Left lung (tissue), 10 donors: Measurements from ENCODE around the gene BAZ1A. TPM values are rescaled to one million over a fixed set of nuclear protein-coding genes. Genes with fewer than 3 reads are reported as not detected.

ENCODE experiments used
- ATAC-seq: fragments of 200-7000 bp; cut with Tn5 transposase; one replicate; pipeline ENCODE4 v1.9.1; 2020; ENCODE audit warnings: moderate library complexity
- DNase-seq, 4 donors: peaks; one replicate each; pipeline ENCODE4 v3.0.0-alpha.2; 2013 to 2020
- H3K27ac ChIP-seq, 2 donors: fragments of 200-600 bp; sonication (generic) in 1 of 2; one replicate each; pipeline versions ENCODE4 v1.5.0 to v1.8.0; 2020 to 2021
- H3K27me3 ChIP-seq, 2 donors: fragments of 200-600 bp; sonication (generic) in 1 of 2; one replicate each; pipeline versions ENCODE4 v1.5.0 to v1.8.0; 2020 to 2021
- H3K36me3 ChIP-seq, 2 donors: fragments of 200-600 bp; sonication (generic) in 1 of 2; one replicate each; pipeline versions ENCODE4 v1.5.0 to v1.8.0; 2020 to 2021
- H3K4me1 ChIP-seq, 2 donors: fragments of 200-600 bp; one replicate each; pipeline ENCODE4 v1.8.0; 2021
- H3K4me3 ChIP-seq, 2 donors: fragments of 200-600 bp; sonication (generic) in 1 of 2; one replicate each; pipeline versions ENCODE4 v1.5.0 to v1.8.0; 2020 to 2021; ENCODE audit warnings: mild to moderate bottlenecking in 1 of 2
- H3K9me3 ChIP-seq, 2 donors: fragments of 200-600 bp; sonication (generic) in 1 of 2; one replicate each; pipeline versions ENCODE4 v1.5.0 to v1.8.0; 2020 to 2021
- intact Hi-C, 2 donors: fragments of 100-400 bp; cut with DNase I; formaldehyde crosslinking; loops; one replicate each; pipeline versions ENCODE4 v1.11.2 to v1.14.2; 2022
- polyA plus RNA-seq, 6 donors: library from polyadenylated mRNA; unstranded; fragments of 120-200 nt; gene quantifications; one replicate each; pipeline ENCODE4 v1.2.1, GENCODE V29; 2013; ENCODE audit not compliant: insufficient read length in 6 of 6
- total RNA-seq, 2 donors: library from RNA; stranded (reverse); fragmentation: NEBNext Ultra II Directional; extraction: Animal tissue kit (Norgen Biotek cat#: 25700); gene quantifications; one replicate each; pipeline ENCODE4 v1.2.1, GENCODE V29; 2021
- TF ChIP-seq, protein P1 (sequence below), 2 donors: fragments of 200-600 bp; sonication (generic) in 1 of 2; IDR thresholded peaks; one replicate each; pipeline versions ENCODE4 v1.5.0 to v1.8.0; 2021; ENCODE audit warnings: antibody characterized with exemption in 2 of 2
- donor health status: DM: no; HTN: yes; CAD: no.
- donor health status: DM: no; HTN: no; CAD: no.

The BAZ1A gene
- total and polyA plus RNA-seq, 8 donors, result 30.4 to 50.4 (median 33.9) TPM

GRCh38 chr14:34785223-34786006 is 89.7 kb downstream of the BAZ1A start:
- DNase-seq (no peak), ATAC-seq (no peak)
- H3K36me3 ChIP-seq, result peaks cover 0 to 82% of the 10 kb centered on the region in 2 donors
- H3K27ac ChIP-seq, result no peak overlapping the region
- H3K4me3 ChIP-seq, result no peak overlapping the region
- intact Hi-C loops, result no loop called here
- peaks cover 0 to 14% of the 10 kb centered on the region in 2 donors for H3K4me1 ChIP-seq
- H3K27me3 ChIP-seq, result no peaks in the 10 kb centered on the region
- TF ChIP-seq, protein P1, sequence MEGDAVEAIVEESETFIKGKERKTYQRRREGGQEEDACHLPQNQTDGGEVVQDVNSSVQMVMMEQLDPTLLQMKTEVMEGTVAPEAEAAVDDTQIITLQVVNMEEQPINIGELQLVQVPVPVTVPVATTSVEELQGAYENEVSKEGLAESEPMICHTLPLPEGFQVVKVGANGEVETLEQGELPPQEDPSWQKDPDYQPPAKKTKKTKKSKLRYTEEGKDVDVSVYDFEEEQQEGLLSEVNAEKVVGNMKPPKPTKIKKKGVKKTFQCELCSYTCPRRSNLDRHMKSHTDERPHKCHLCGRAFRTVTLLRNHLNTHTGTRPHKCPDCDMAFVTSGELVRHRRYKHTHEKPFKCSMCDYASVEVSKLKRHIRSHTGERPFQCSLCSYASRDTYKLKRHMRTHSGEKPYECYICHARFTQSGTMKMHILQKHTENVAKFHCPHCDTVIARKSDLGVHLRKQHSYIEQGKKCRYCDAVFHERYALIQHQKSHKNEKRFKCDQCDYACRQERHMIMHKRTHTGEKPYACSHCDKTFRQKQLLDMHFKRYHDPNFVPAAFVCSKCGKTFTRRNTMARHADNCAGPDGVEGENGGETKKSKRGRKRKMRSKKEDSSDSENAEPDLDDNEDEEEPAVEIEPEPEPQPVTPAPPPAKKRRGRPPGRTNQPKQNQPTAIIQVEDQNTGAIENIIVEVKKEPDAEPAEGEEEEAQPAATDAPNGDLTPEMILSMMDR (IDR thresholded peaks at IDR 0.05), result no peak
- H3K9me3 ChIP-seq, result no peaks in the 10 kb centered on the region

DNA sequence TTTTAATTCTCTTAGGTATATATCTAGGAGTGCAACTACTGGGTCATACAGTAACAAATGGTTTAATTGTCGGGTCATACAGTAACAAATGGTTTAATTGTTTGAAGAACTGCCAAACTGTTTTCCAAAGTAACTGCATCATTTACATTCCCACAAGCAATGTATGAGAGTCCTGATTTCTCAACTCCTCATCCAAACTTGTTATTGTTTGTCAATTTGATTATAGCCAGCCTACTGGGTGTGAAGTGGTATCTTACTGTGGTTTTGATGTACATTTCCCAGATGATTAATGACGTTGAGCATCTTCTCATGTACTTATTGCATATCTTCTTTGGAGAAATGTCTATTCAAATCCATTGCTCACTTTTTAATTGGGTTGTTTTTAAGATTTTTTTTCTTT is 93.1 kb downstream of the BAZ1A start:
- H3K9me3 ChIP-seq, result no peaks in the 10 kb centered on the region
- DNase-seq, result no peak
- no peak overlapping the region for H3K4me3 ChIP-seq
- H3K27ac ChIP-seq, result no peak overlapping the region
- peaks cover 0 to 14% of the 10 kb centered on the region in 2 donors for H3K4me1 ChIP-seq
- ATAC-seq, result no peak
- intact Hi-C loops, result no loop called here
- peaks cover 0 to 91% of the 10 kb centered on the region in 2 donors for H3K36me3 ChIP-seq
- TF ChIP-seq, protein P1 (IDR thresholded peaks at IDR 0.05), result no peak
- H3K27me3 ChIP-seq, result no peaks in the 10 kb centered on the region

DNA sequence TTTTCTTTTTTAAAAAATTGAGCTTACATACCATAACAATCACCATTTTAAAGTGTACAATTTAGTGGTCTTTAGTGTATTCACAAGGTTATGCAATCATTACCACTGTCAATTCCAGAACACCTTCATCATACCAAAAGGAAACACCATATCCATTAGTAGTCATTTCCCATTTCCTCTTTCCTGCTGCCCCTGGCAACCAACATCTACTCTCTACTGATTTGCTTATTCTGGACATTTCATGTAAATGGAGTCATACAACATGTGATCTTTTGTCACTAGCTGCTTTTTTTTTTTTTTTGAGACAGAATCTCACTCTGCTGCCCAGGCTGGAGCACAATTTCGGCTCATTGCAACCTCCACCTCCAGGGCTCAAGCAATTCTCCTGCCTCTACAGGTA is 93.9 kb downstream of the BAZ1A start:
- Histone ChIP-seq H3K4me1 (peaks cover 0 to 14% of the 10 kb centered on the region in 2 donors), H3K27ac (peak overlapping the region in 1 of 2 donors; percentile 47), H3K9me3 (no peaks in the 10 kb centered on the region), H3K27me3 (no peaks in the 10 kb centered on the region), H3K4me3 (no peak overlapping the region), H3K36me3 (peaks cover 0 to 97% of the 10 kb centered on the region in 2 donors)
- peak in 1 of 4 donors; percentile 15 for DNase-seq
- intact Hi-C loops, result no loop called here
- ATAC-seq, result peak; percentile 59
- TF ChIP-seq, protein P1 (IDR thresholded peaks at IDR 0.05), result no peak

DNA sequence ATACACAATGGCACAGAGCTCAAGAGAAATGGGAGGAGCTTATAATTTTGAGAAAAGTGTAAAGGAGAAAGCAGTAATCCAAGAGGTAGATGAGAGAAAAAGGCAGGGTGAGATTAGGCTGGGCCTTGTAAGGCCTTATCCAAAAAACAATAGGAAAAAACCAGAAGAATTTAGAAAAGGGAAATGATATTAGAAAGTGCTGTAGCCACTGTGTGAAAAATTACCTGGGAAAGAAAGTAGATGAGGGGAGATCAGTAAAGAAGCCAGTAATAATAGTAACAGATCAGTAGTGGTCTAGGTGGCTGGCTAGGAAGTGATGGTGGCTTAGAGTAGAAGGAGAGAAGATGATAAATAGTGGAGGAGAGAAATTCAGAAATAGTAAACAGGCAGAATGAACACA is 94.5 kb downstream of the BAZ1A start:
- TF ChIP-seq, protein P1 (IDR thresholded peaks at IDR 0.05), result no peak
- Histone ChIP-seq H3K36me3 (peaks cover 0 to 97% of the 10 kb centered on the region in 2 donors), H3K9me3 (no peaks in the 10 kb centered on the region), H3K4me3 (no peak overlapping the region), H3K4me1 (peaks cover 0 to 14% of the 10 kb centered on the region in 2 donors), H3K27me3 (no peaks in the 10 kb centered on the region), H3K27ac (peak overlapping the region in 1 of 2 donors; percentile 47)
- intact Hi-C loops, result no loop called here
- ATAC-seq (no peak), DNase-seq (no peak)

GRCh38 chr14:34778744-34779143 is 96.4 kb downstream of the BAZ1A start:
- no peaks in the 10 kb centered on the region for H3K27me3 ChIP-seq
- ATAC-seq, result no peak
- peaks cover 0 to 14% of the 10 kb centered on the region in 2 donors for H3K4me1 ChIP-seq
- intact Hi-C loops, result no loop called here
- H3K36me3 ChIP-seq, result peaks cover 0 to 97% of the 10 kb centered on the region in 2 donors
- no peak overlapping the region for H3K4me3 ChIP-seq
- no peak overlapping the region for H3K27ac ChIP-seq
- no peaks in the 10 kb centered on the region for H3K9me3 ChIP-seq
- no peak for DNase-seq
- TF ChIP-seq, protein P1 (IDR thresholded peaks at IDR 0.05), result no peak
